Measurements from ENCODE around the gene GNL1.
"Not testable (repeated sequence)": the region's sequence is repeated elsewhere in the genome, so short reads cannot be mapped to it uniquely, and the experiment has no call there.

GNL1 gene

GRCh38 chr6:30520522-30520921 is 35.8 kb downstream of the GNL1 start:
- H3K36me3 ChIP-seq (ENCODE audit: insufficient read depth, insufficient read length, low read length): no peaks in the 10 kb centered on the region
- DNase-seq (ENCODE audit: low read depth, low spot score): no peak
- H3K4me3 ChIP-seq (ENCODE audit: insufficient read length, low read depth): no peak overlapping the region
- TF ChIP-seq YY1 (IDR thresholded peaks at IDR 0.05; ENCODE audit: insufficient read depth, insufficient read length): no peak
- TF ChIP-seq ZNF274 (IDR thresholded peaks at IDR 0.05; ENCODE audit: low read depth, low read length): no peak
- no peak for TF ChIP-seq SUZ12 (IDR thresholded peaks at IDR 0.05; ENCODE audit: extremely low read depth, insufficient read depth, insufficient read length)
- no peaks in the 10 kb centered on the region for H3K27me3 ChIP-seq (ENCODE audit: insufficient read depth, insufficient read length)
- no peaks in the 10 kb centered on the region for H3K4me1 ChIP-seq (ENCODE audit: insufficient read depth, insufficient read length)
- no peak overlapping the region for H3K9ac ChIP-seq (ENCODE audit: insufficient read length, low read depth)
- no peaks in the 10 kb centered on the region; the same call in 1 of the 2 replicates for H3K9me3 ChIP-seq (ENCODE audit: insufficient read depth, low read length)

GRCh38 chr6:30518505-30519145 is 37.7 kb downstream of the GNL1 start:
- not testable (repeated sequence) for H3K9ac ChIP-seq (ENCODE audit: insufficient read length, low read depth); H3K36me3 ChIP-seq (ENCODE audit: insufficient read depth, insufficient read length, low read length); H3K27me3 ChIP-seq (ENCODE audit: insufficient read depth, insufficient read length); DNase-seq (ENCODE audit: low read depth, low spot score); H3K4me3 ChIP-seq (ENCODE audit: insufficient read length, low read depth); H3K9me3 ChIP-seq (ENCODE audit: insufficient read depth, low read length); H3K4me1 ChIP-seq (ENCODE audit: insufficient read depth, insufficient read length)

- not testable (repeated sequence) for H3K4me3 ChIP-seq (ENCODE audit: insufficient read length, low read depth); H3K9ac ChIP-seq (ENCODE audit: insufficient read length, low read depth); H3K9me3 ChIP-seq (ENCODE audit: insufficient read depth, low read length); H3K36me3 ChIP-seq (ENCODE audit: insufficient read depth, insufficient read length, low read length); DNase-seq (ENCODE audit: low read depth, low spot score); H3K4me1 ChIP-seq (ENCODE audit: insufficient read depth, insufficient read length); H3K27me3 ChIP-seq (ENCODE audit: insufficient read depth, insufficient read length)
These were observed 38.4 kb downstream of the GNL1 start for GRCh38 chr6:30517767-30518504.

GRCh38 chr6:30516754-30517076 is 39.6 kb downstream of the GNL1 start:
- not testable (repeated sequence) for H3K36me3 ChIP-seq (ENCODE audit: insufficient read depth, insufficient read length, low read length); H3K4me1 ChIP-seq (ENCODE audit: insufficient read depth, insufficient read length); H3K9me3 ChIP-seq (ENCODE audit: insufficient read depth, low read length); H3K27me3 ChIP-seq (ENCODE audit: insufficient read depth, insufficient read length); DNase-seq (ENCODE audit: low read depth, low spot score)
- Histone ChIP-seq H3K9ac (ENCODE audit: insufficient read length, low read depth) (peak overlapping the region; percentile 56), H3K4me3 (ENCODE audit: insufficient read length, low read depth) (peak overlapping the region; percentile 45)

GRCh38 chr6:30515944-30516753 is 40.1 kb downstream of the GNL1 start:
- H3K4me1 ChIP-seq (ENCODE audit: insufficient read depth, insufficient read length): no peaks in the 10 kb centered on the region
- H3K4me3 ChIP-seq (ENCODE audit: insufficient read length, low read depth): peak overlapping the region; percentile 52
- H3K9me3 ChIP-seq (ENCODE audit: insufficient read depth, low read length): no peaks in the 10 kb centered on the region; the same call in 1 of the 2 replicates
- TF ChIP-seq SUZ12 (IDR thresholded peaks at IDR 0.05; ENCODE audit: extremely low read depth, insufficient read depth, insufficient read length) (no peak), YY1 (IDR thresholded peaks at IDR 0.05; ENCODE audit: insufficient read depth, insufficient read length) (no peak)
- peak overlapping the region; percentile 56 for H3K9ac ChIP-seq (ENCODE audit: insufficient read length, low read depth)
- DNase-seq (ENCODE audit: low read depth, low spot score): peak; percentile 80
- H3K36me3 ChIP-seq (ENCODE audit: insufficient read depth, insufficient read length, low read length): no peaks in the 10 kb centered on the region
- H3K27me3 ChIP-seq (ENCODE audit: insufficient read depth, insufficient read length): no peaks in the 10 kb centered on the region

- H3K9ac ChIP-seq (ENCODE audit: insufficient read length, low read depth): peak overlapping the region; percentile 33
- no peaks in the 10 kb centered on the region for H3K4me1 ChIP-seq (ENCODE audit: insufficient read depth, insufficient read length)
- no peaks in the 10 kb centered on the region for H3K36me3 ChIP-seq (ENCODE audit: insufficient read depth, insufficient read length, low read length)
These were observed 41.2 kb downstream of the GNL1 start for GRCh38 chr6:30515106-30515505.

DNA sequence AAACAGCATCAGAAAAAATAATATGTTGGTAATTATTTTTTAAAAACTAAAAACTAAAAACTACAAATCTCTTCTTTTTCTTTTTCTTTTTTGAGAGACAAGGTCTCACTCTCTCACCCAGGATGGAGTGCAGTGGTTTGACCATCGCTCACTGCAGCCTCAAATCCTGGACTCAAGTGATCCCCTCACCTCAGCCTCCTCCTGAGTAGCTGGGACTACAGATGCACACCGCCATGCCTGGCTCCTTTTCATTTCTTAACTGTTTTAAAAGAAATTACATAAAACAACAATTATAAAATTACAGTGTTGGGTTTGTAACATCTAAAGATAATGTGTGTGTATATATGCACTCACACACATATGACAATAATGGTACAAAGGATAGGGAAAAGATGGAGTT is 42.8 kb downstream of the GNL1 start:
- H3K36me3 ChIP-seq (ENCODE audit: insufficient read depth, insufficient read length, low read length): no peaks in the 10 kb centered on the region
- no peaks in the 10 kb centered on the region for H3K27me3 ChIP-seq (ENCODE audit: insufficient read depth, insufficient read length)
- no peaks in the 10 kb centered on the region for H3K4me1 ChIP-seq (ENCODE audit: insufficient read depth, insufficient read length)
- no peak overlapping the region for H3K9ac ChIP-seq (ENCODE audit: insufficient read length, low read depth)
- no peak for DNase-seq (ENCODE audit: low read depth, low spot score)
- H3K9me3 ChIP-seq (ENCODE audit: insufficient read depth, low read length): no peaks in the 10 kb centered on the region; the same call in 1 of the 2 replicates
- TF ChIP-seq YY1 (IDR thresholded peaks at IDR 0.05; ENCODE audit: insufficient read depth, insufficient read length) (no peak), ZNF274 (IDR thresholded peaks at IDR 0.05; ENCODE audit: low read depth, low read length) (no peak), SUZ12 (IDR thresholded peaks at IDR 0.05; ENCODE audit: extremely low read depth, insufficient read depth, insufficient read length) (no peak)
- no peak overlapping the region for H3K4me3 ChIP-seq (ENCODE audit: insufficient read length, low read depth)

More at GRCh38 chr6:30515106-30515505, 41.2 kb downstream of the GNL1 start:
- H3K4me3 ChIP-seq (ENCODE audit: insufficient read length, low read depth): no peak overlapping the region
- H3K9me3 ChIP-seq (ENCODE audit: insufficient read depth, low read length): no peaks in the 10 kb centered on the region; the same call in 1 of the 2 replicates
- no peak for TF ChIP-seq YY1 (IDR thresholded peaks at IDR 0.05; ENCODE audit: insufficient read depth, insufficient read length)
- TF ChIP-seq ZNF274 (IDR thresholded peaks at IDR 0.05; ENCODE audit: low read depth, low read length): no peak
- TF ChIP-seq SUZ12 (IDR thresholded peaks at IDR 0.05; ENCODE audit: extremely low read depth, insufficient read depth, insufficient read length): no peak
- peak; percentile 48 for DNase-seq (ENCODE audit: low read depth, low spot score)
- H3K27me3 ChIP-seq (ENCODE audit: insufficient read depth, insufficient read length): no peaks in the 10 kb centered on the region
